IMR-90 (cell line): ENCODE results near the gene BARX1.

Experiments used
- CEBPB ChIP-seq: IDR thresholded peaks from 2 replicates; pipeline ENCODE4 v1.6.1; 2012; ENCODE audit warnings: low read depth, low read length, improper control_type of control experiment
- CHD1 ChIP-seq: IDR thresholded peaks from 2 replicates; pipeline ENCODE4 v1.6.1; 2012; ENCODE audit warnings: low read depth, low read length, improper control_type of control experiment
- FOS ChIP-seq: fragments of 150-350 bp; IDR thresholded peaks from 2 replicates; pipeline ENCODE4 v1.6.1; 2016; ENCODE audit warnings: low read depth, low read length
- MAFK ChIP-seq: IDR thresholded peaks from 2 replicates; pipeline ENCODE4 v1.6.1; 2012; ENCODE audit warnings: low read depth, low read length, improper control_type of control experiment
- MXI1 ChIP-seq: IDR thresholded peaks from 2 replicates; pipeline ENCODE4 v1.6.1; 2012; ENCODE audit warnings: low read depth, mild to moderate bottlenecking, low read length, moderate library complexity, borderline replicate concordance
- POLR2A ChIP-seq: IDR thresholded peaks from 2 replicates; pipeline ENCODE4 v1.6.1; 2012; ENCODE audit warnings: mild to moderate bottlenecking, low read depth, low read length
- RAD21 ChIP-seq: IDR thresholded peaks from 2 replicates; pipeline ENCODE4 v1.6.1; 2012; ENCODE audit warnings: low read length, improper control_type of control experiment
- RCOR1 ChIP-seq: IDR thresholded peaks from 2 replicates; pipeline ENCODE4 v1.6.1; 2012; ENCODE audit warnings: mild to moderate bottlenecking, low read length, improper control_type of control experiment; ENCODE audit not compliant: insufficient replicate concordance
- SMC3 ChIP-seq: fragments of 150-350 bp; IDR thresholded peaks from 2 replicates; pipeline ENCODE4 v1.6.1; 2016; ENCODE audit warnings: low read depth, mild to moderate bottlenecking, antibody characterized with exemption, low read length, moderate library complexity
- TF ChIP-seq, protein P1 (sequence below): conservative IDR thresholded peaks from 2 replicates; pipeline ENCODE4 v1.5.1; 2012; ENCODE audit warnings: mild to moderate bottlenecking, low read depth, low read length, improper control_type of control experiment
- TF ChIP-seq, protein P2 (sequence below): fragments of 150-350 bp; IDR thresholded peaks from 2 replicates; pipeline ENCODE4 v1.6.1; 2017; ENCODE audit warnings: mild to moderate bottlenecking, antibody characterized with exemption, low read length, low read depth

DNA sequence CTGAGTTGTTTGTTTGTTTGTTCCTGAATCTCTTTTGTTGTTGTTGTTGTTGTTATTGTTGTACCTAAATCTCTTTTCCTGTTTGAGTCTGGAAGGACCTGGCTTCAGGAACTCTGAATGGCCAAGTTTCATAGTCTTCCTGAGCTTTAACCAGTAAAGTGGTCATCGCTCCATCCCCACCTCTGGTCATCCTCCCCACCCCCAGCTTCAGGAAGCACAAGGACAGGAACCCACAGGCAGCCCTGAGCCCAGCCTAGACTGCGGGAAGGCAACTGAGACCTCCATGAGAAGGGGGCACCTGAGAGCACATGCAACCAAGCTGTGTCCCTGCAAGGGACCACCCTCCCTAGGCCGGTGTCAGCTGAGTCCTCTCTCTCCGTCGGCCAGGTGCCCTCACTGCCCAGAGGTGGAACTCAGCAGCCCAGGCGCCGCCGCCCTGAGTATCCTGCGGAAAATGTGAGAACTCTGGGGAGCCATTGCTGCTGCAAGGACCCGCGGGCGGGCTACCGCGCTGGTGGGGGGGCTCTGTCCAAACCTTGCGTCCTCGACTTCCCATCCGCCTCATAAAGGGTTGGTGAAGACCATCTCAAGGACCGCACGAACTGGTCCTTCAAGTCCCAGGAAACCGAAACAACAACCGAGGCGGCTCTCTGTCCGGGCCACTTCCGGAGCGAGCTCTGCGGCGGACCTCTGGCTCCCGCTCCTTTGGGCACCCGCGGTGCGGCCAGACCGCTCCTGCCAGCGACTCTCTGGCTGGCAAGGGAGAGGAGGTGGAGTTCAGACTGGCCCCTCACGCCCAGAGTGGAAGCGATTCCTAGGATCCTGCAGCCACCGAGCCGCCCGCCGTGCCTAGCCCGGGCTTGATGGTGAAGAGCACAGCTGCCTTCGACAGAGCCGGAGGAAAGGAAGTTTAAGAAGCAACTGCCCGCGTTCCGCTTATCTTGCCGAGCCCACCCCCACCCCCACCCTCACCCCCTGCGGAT is 4.2 kb downstream of the BARX1 start:
- no peak for TF ChIP-seq RAD21
- TF ChIP-seq RCOR1, result no peak
- TF ChIP-seq, protein P1, sequence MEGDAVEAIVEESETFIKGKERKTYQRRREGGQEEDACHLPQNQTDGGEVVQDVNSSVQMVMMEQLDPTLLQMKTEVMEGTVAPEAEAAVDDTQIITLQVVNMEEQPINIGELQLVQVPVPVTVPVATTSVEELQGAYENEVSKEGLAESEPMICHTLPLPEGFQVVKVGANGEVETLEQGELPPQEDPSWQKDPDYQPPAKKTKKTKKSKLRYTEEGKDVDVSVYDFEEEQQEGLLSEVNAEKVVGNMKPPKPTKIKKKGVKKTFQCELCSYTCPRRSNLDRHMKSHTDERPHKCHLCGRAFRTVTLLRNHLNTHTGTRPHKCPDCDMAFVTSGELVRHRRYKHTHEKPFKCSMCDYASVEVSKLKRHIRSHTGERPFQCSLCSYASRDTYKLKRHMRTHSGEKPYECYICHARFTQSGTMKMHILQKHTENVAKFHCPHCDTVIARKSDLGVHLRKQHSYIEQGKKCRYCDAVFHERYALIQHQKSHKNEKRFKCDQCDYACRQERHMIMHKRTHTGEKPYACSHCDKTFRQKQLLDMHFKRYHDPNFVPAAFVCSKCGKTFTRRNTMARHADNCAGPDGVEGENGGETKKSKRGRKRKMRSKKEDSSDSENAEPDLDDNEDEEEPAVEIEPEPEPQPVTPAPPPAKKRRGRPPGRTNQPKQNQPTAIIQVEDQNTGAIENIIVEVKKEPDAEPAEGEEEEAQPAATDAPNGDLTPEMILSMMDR, result no peak
- TF ChIP-seq FOS, result no peak
- TF ChIP-seq, protein P2, sequence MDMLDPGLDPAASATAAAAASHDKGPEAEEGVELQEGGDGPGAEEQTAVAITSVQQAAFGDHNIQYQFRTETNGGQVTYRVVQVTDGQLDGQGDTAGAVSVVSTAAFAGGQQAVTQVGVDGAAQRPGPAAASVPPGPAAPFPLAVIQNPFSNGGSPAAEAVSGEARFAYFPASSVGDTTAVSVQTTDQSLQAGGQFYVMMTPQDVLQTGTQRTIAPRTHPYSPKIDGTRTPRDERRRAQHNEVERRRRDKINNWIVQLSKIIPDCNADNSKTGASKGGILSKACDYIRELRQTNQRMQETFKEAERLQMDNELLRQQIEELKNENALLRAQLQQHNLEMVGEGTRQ, result no peak
- TF ChIP-seq CHD1, result no peak
- TF ChIP-seq MXI1, result no peak
- TF ChIP-seq POLR2A, result no peak
- TF ChIP-seq MAFK, result no peak
- no peak for TF ChIP-seq CEBPB
- TF ChIP-seq SMC3, result no peak
